ENCODE measurements around the gene USP47.

The USP47 gene

DNA sequence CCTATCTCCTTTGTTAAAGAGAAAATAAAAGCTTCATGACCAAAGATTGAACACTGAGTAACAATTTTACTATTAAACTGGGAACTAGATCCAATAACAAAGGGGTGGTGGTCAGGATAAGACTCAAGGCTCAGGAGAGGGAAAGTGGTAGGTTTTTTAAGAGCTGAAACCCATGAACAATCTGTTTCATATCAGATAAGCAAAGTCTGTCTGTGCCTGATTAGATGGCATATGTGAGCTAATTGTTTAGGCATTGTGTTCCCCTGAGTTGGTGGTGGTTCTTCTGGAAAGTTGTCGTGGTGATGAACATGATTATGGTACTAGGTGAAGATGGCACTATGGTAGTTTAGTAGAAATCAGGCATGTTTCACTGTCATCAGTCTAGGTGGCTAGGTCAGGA is 24.4 kb downstream of the USP47 start:
- DNase-seq: no peak

GRCh38 chr11:11867720-11868119 is 25.9 kb downstream of the USP47 start:
- no peak for DNase-seq

DNA sequence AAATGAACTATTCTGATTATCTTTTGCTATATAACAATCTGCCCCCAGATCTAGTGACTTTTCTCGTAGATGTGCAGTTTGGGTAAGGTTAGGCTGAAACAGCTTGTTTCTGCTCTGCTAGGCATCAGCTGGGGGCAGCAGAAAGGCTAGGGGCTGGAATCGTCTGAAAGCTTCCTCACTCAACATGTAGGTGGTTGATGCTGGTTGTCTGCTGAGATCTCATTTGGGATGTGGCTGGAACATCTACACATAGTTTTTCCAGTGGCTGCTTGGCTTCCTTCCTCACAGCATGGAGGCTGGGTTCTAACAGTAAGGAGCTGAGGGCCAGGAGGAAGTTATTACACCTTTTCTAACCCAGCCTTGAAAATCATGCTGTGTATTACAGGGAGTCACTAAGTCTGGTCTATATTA is 30.2 kb downstream of the USP47 start:
- no peak for DNase-seq

GRCh38 chr11:11876458-11876857 is 34.7 kb downstream of the USP47 start:
- no peak for DNase-seq

- no peak for DNase-seq
Observed at GRCh38 chr11:11880179-11880578, 38.4 kb downstream of the USP47 start.

DNA sequence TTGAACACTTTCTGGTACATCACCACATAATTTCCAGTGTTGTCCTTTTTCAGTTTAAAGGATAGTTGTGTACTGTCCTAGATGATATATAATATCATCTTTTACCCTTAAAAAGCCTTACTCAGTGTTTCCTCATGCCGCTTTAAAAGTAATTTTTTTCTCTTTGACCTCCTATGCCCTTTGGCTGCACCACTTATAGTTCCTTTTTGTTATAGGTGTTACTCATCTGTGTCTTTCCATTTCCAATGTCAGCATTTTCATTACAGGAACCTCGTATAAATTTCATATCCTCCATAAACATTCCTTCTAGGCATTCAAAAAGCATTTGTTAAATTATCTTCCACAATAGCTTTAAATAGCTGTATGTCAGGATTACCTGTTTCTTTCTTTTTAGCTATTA is 40.8 kb downstream of the USP47 start:
- DNase-seq: no peak

DNA sequence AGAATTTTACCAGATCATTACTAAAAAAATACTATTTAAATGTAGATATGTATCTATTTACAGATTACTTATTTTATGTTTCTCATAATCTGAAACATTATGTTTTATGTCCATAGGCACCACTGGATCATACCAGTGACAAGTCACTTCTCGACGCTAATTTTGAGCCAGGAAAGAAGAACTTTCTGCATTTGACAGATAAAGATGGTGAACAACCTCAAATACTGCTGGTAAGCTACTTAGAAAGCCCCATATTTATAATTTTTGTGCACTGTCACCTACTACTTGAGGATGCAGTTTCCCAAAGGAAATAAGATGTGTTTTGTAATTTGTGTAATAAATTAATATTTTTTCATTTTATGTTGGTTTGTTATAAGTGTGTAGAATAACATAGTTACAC is 42.6 kb downstream of the USP47 start:
- no peak for DNase-seq

DNA sequence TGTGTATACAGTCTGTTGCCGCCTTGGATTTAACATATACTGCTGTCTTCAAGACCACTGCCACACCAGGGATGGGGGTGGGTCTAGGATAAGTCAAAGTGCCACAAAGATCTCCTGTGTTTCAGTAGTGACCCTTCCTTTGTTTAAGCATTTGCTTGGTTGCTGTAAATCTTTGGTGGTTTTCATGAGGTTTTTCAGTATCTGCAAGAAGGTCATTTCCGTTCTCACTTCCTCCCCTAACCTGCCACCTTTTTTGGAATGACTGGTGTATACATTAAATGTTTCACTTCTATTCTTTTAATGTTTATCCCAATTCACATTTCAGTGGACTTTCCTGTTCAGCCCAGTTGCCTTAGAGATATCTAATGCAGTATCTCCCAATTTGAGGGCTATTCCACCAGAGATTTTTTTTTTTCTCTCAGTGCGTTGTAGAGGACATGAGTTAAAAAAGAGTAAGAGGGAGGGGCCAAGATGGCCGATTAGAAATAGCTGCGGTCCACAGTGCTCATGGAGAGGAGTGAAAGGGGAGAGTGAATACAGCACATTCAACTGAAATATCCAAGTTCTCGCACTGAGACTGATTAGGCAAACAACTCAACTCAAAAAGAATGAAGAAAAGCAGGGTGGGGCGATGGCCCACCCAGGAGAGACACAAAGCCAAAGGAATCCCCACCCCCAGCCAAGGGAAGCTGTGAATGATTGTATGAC is 43.2 kb downstream of the USP47 start:
- DNase-seq: no peak

GRCh38 chr11:11894486-11894885 is 52.7 kb downstream of the USP47 start:
- DNase-seq: no peak

- DNase-seq: no peak
Observed at GRCh38 chr11:11895672-11896071, 53.9 kb downstream of the USP47 start.

DNA sequence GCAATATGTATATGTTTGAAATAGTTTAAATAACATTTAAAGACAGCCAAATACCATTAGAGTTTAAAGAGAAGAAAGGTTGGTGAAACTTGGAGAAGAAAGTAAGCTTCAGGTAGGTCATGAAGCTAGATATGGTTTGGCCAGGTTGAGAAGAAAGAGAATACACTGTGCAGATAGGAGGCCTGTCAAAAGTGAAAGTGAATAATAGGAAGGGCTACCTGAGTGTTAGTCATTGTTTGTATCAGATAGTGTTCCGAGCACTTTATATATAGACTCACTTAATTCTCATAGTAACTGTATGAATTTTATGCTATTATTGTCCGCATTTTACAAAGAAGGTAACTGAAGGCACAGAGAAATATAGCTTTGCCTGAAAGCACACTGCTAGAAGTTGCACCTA is 56.9 kb downstream of the USP47 start:
- no peak for DNase-seq

GRCh38 chr11:11899401-11899800 is 57.6 kb downstream of the USP47 start:
- no peak for DNase-seq

GRCh38 chr11:11901929-11902328 is 60.2 kb downstream of the USP47 start:
- DNase-seq: no peak

DNA sequence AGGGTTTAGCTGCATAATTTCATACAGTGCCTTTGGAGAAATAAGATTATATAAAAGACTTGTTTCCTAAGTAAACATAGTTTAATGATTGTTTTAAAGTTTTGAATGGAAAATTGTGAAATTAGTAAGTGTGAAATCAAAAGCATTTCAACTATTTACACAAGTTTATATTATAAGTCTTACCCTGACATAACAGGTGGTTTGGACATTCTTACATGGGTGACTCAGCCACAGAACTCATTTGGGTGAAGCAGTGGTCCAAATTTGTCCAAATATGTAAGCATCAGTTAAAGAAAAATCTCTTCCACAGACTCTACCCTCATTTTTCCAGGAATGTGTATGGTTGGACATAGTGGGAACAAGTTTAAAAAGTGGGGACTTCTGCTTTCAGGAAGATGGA is 68.0 kb downstream of the USP47 start:
- no peak for DNase-seq

DNA sequence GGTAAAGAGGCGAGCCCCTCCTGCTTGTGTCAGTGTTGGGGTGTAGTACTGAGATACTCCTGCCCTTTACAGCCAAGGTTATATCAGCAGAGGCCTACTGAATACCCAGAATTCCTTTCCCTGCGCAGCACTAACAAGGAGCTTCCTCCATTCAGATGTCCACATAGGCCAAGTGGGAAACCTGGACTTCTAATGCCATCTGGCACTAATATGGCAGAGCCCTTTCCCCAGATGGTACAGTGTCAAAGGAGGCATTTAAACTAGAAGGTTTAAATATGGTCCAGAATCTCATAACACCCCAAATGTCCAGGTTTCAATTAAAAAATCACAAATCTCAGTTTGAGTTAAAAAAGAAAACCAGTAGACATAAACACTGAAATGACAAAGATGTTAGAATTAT is 68.8 kb downstream of the USP47 start:
- DNase-seq: no peak

DNA sequence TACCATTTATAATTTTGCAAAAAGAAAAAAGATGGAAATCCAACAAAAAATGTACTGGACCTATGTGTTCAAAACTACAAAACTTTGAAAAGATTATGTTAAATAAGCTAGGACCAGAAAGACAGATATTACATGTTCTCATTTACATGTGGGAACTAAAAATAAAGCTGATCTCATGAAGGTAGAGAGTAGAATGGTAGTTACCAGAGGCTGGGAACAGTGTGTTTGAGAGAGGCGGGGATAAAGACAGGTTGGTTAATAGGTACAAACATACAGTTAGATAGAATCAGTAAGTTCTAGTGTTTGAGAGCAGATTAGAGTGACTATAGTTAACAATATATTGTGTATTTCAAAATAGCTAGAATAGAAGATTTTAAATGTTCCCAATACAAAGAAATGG is 71.6 kb downstream of the USP47 start:
- DNase-seq: no peak

DNA sequence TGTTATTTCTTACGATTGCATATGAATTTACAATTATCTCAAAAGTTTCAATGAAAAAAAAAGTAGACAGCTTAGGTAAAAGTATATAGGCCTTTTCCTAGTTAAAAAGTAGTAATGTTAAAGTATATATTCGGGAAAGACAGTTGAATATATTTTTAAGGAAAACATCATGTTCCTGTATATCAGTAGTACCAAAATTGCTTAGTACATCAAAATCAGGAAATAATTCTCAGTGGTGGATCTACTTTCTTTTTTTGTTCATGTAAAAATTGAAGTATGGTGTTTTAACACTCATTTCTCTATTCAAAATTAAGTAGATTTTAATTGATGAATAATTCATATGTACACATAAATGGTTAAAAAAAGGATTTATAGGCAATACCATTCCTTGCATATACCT is 73.9 kb downstream of the USP47 start:
- DNase-seq: no peak

- no peak for DNase-seq
Observed at GRCh38 chr11:11916981-11917399, 75.2 kb downstream of the USP47 start.

- no peak for DNase-seq
Observed at GRCh38 chr11:11923828-11924227, 82.1 kb downstream of the USP47 start.

DNA sequence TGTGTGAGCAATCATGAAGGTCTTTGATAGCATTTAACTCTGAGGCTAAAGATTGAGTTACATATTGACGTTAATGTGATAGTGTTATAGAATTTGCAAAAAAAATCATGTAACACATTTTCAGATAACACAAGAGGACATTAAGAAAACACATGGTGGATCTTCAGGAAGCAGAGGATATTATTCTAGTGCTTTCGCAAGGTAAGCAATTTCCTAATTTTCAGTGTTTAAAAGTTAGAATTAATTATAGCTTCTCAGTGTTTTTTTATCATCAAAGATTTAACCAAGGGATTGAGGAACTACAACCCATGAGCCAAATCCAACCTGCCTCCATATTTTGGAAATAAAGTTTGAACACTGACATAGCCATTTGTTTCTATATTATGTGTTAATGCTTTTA is 88.1 kb downstream of the USP47 start:
- DNase-seq: no peak

DNA sequence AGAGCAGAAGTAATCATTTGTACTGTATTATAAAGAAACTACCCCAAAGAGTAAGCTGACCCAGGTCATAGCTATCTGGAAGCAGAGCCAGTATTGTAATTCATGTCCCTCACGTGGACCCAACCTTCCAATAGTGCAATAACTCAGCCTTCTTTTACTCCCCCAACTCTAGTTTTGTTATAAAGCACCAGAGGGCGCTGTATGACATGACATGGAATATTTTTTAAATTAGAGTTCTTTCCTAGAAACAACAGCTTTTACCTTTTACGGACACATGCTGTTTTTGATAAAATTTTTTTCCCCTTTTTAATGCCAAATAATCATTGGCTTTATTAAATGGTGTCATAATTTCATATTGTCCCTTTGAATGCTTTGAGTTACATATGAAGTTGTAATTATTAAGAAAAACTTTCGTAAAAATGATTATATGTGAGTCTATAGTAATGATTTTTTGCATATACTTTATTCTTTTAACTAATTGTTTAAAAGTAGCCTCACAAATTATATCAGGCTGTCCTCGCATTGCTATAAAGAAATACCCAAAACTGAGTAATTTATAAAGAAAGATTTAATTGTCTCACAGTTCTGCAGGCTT is 89.8 kb downstream of the USP47 start:
- DNase-seq: peak in 1 of 2 donors; percentile 54

DNA sequence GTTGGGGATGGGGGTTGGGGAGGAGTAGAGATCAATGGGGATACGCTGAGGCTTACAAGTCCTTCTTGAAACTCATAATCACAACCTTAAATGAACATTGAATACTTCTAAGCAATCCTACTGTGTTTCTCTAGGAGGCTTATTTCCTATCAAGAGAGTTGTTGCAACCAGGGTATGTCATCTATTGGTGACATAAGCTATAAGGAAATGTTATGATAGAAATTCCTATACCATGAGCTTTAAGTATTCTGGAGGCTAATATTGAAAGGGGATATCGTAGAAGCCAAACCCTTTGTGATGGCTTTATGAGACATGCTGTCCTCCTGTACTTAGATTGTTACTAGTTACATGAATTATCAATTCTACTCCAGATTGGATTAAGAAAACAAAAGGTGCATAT is 93.8 kb downstream of the USP47 start:
- no peak for DNase-seq

DNA sequence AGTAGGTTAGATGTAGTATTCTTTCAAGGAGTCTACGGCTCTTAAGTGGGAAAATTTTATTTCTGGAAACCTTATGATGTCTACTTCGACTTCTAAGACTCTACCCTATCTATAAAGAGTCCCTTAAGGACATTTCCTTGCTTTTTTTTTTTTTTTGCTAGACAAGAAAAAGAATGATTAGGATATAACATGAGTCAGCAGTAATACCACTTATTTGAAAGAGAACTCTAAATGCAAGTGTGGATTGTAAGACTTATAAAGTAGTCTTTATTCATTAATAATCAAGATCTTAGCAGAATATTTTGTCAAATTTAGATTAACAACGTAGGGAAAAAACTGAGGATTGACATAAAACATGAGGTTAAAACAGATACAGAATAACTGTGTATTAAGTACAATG is 95.7 kb downstream of the USP47 start:
- DNase-seq: no peak

GRCh38 chr11:11937957-11938356 is 96.2 kb downstream of the USP47 start:
- DNase-seq: no peak

DNA sequence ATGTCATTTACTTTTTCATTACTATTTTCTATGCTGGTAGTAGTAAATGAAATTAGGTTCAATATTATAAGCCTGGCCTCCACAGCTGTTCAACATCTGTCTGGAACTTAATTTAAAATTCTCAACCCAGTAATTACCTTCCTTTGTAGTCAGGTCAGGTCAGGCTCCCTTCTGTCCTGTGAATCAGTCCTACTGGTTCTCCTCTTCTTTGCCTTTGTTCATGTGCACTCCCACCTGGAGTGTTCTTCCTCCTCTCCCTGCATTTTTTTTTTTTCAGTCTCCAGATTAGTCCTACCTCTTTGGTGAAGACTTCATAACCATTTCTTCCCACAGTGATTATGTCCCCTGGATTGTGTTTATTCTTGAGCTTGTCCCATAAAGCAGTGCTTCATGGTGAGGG is 98.8 kb downstream of the USP47 start:
- DNase-seq: no peak
